HS-27A (cell line): ENCODE results near the gene PRRT3.
A peak's percentile ranks its signal among the peaks of the same experiment; 100 is the strongest.
"Not testable (repeated sequence)": the region's sequence is repeated elsewhere in the genome, so short reads cannot be mapped to it uniquely, and the experiment has no call there.

ENCODE experiments used
- DNase-seq: peaks from one replicate; pipeline ENCODE4 v3.0.0-alpha.2; 2012; ENCODE audit warnings: low read depth, missing footprints

PRRT3 gene

GRCh38 chr3:9918261-9919038 lies 33.8 kb downstream of the PRRT3 start:
- no peak for DNase-seq

GRCh38 chr3:9917820-9918219 lies 34.4 kb downstream of the PRRT3 start:
- DNase-seq = no peak

GRCh38 chr3:9916734-9917680 lies 35.2 kb downstream of the PRRT3 start, which contains the start of gene IL17RC:
TSS of gene IL17RC (plus strand) at chr3:9917098. CDS start at chr3:9917316, 218 bp downstream.
- DNase-seq = peak; percentile 53

- no peak for DNase-seq
Measured at GRCh38 chr3:9916346-9916733, 35.9 kb downstream of the PRRT3 start.

GRCh38 chr3:9915254-9916141 lies 36.7 kb downstream of the PRRT3 start:
- DNase-seq = peak; percentile 46

- no peak for DNase-seq
Measured at GRCh38 chr3:9914559-9915253, 37.5 kb downstream of the PRRT3 start.

GRCh38 chr3:9914011-9914410 lies 38.2 kb downstream of the PRRT3 start:
- DNase-seq = no peak

GRCh38 chr3:9913601-9914000 lies 38.6 kb downstream of the PRRT3 start:
- DNase-seq = no peak

GRCh38 chr3:9912294-9912935 lies 39.8 kb downstream of the PRRT3 start:
- DNase-seq = no peak

GRCh38 chr3:9911863-9912262 lies 40.3 kb downstream of the PRRT3 start:
- DNase-seq = no peak

GRCh38 chr3:9909221-9910013 lies 42.8 kb downstream of the PRRT3 start:
- DNase-seq = no peak

GRCh38 chr3:9908286-9908685 lies 43.9 kb downstream of the PRRT3 start:
- no peak for DNase-seq

- DNase-seq = no peak
Measured at GRCh38 chr3:9906480-9906879, 45.7 kb downstream of the PRRT3 start.

- DNase-seq = no peak
Measured at GRCh38 chr3:9903904-9904303, 48.3 kb downstream of the PRRT3 start.

GRCh38 chr3:9903238-9903624 lies 49.0 kb downstream of the PRRT3 start:
- no peak for DNase-seq

- no peak for DNase-seq
Measured at GRCh38 chr3:9902372-9903237, 49.6 kb downstream of the PRRT3 start, which contains the start of gene IL17RE. TSS of gene IL17RE (plus strand) at chr3:9902848. CDS start at chr3:9902933, 85 bp downstream.

- no peak for DNase-seq
Measured at GRCh38 chr3:9901967-9902366, 50.2 kb downstream of the PRRT3 start.

GRCh38 chr3:9900965-9901415 lies 51.2 kb downstream of the PRRT3 start:
- not testable (repeated sequence) for DNase-seq

GRCh38 chr3:9899289-9899791 lies 52.9 kb downstream of the PRRT3 start:
- DNase-seq = no peak
